GM06990 (cell line): ENCODE measurements around the gene HCAR2.

Experiments used
- DNase-seq: peaks from one replicate; pipeline ENCODE4 v3.0.0-alpha.2; 2011; ENCODE audit not compliant: insufficient read length; ENCODE audit errors: extremely low read depth
- H3K27me3 ChIP-seq: replicated peaks from 2 replicates; pipeline ENCODE4 v1.6.0; 2011; ENCODE audit warnings: low read length; ENCODE audit not compliant: control insufficient read depth, insufficient read depth
- H3K36me3 ChIP-seq: 2 replicates; pipeline ENCODE4 v1.5.1; 2011; ENCODE audit warnings: low read length; ENCODE audit not compliant: control insufficient read depth, insufficient read depth
- H3K4me3 ChIP-seq: replicated peaks from 2 replicates; pipeline ENCODE4 v1.5.1; 2011; ENCODE audit warnings: low read depth, mild to moderate bottlenecking, control low read depth, low read length
- TF ChIP-seq, protein P1 (sequence below): IDR thresholded peaks from 2 replicates; pipeline ENCODE4 v1.5.1; 2011; ENCODE audit warnings: low read length, control low read depth, mild to moderate bottlenecking, inconsistent platforms; ENCODE audit not compliant: insufficient read depth, poor library complexity, severe bottlenecking

Gene HCAR2

DNA sequence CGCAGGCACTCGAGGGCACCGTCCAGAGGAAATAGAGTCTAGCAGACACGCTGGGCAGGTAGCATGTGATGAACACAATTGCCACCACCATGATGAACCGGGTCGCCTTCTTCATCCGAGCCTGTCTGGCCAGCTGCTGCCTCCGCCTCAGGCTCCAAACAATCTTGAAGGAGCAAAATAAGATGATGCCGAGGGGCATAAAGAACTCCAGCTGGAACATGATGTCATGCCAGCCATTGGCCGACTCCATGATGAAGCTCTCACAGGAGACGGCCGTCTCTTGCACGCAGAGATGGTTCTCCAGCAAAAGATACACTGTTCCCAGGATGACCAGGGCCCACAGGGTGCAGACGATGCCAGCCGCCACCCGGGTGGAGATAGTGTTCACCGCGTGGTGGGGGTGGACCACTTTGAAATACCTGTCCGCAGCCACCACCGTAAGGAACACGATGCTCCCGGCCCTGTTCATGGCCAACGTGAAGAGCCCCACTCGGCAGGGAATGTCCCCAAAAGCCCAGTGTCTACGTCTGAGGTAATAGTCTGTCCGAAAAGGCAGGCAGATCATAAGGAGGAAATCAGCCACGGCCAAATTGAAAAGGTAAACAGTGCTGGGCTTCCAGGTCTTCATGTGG lies 26.5 kb upstream of the HCAR2 start:
- Histone ChIP-seq H3K27me3 (no peaks in the 10 kb centered on the region), H3K4me3 (no peak overlapping the region), H3K36me3 (no peaks in the 10 kb centered on the region)
- TF ChIP-seq, protein P1, sequence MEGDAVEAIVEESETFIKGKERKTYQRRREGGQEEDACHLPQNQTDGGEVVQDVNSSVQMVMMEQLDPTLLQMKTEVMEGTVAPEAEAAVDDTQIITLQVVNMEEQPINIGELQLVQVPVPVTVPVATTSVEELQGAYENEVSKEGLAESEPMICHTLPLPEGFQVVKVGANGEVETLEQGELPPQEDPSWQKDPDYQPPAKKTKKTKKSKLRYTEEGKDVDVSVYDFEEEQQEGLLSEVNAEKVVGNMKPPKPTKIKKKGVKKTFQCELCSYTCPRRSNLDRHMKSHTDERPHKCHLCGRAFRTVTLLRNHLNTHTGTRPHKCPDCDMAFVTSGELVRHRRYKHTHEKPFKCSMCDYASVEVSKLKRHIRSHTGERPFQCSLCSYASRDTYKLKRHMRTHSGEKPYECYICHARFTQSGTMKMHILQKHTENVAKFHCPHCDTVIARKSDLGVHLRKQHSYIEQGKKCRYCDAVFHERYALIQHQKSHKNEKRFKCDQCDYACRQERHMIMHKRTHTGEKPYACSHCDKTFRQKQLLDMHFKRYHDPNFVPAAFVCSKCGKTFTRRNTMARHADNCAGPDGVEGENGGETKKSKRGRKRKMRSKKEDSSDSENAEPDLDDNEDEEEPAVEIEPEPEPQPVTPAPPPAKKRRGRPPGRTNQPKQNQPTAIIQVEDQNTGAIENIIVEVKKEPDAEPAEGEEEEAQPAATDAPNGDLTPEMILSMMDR: no peak
- DNase-seq: no peak

DNA sequence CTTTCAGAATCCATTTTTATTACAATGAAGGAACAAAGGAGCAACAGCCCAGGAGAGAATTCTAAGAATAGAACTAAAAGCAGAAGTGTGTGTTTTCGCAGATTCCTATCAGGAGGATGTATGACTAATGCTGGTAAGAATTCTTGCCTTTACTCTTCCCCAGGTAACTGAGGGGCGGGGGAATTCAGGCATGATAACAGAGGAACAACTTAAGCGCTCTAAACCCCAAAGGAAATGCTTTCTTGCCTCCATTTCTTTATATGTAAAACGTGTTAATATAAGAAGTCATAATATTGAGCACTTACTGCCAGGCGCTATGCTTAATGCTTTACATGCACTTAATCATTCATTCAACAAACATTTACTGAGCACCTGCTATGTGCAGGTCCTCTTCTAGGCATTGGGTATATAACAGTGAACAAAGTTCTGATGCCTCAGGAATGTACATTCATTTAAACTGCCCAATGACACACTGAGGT lies 23.0 kb upstream of the HCAR2 start:
- no peaks in the 10 kb centered on the region for H3K27me3 ChIP-seq
- TF ChIP-seq, protein P1: no peak
- DNase-seq: peak; percentile 50
- H3K4me3 ChIP-seq: no peak overlapping the region
- H3K36me3 ChIP-seq: no peaks in the 10 kb centered on the region

DNA sequence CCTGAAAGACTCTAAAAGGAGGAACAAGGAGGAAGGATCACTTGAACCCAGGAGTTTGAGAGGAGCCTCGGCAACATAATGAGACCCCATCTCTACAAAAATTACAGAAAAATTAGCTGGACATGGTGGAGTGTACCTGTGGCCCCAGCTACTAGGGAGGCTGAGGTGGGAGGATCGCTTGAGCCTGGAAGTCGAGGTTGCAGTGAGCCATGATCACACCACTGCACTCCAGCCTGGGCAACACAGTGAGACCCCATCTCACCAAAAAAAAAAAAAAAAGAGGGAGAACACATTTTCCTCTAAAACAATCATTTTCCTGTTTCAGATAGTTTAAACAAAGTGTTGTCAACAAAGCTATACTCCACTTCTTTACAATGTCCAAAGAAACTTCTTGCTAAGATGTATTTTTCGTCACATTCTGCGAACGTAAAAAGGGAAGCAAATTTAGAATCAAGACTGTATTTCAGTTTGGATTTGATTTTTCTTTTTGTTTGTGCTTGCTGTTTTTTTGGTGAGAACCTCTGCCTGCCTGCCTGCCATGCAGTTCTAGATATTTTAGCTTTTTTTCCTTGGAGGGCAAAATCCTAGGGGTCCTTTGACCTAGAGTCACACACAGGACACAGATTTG lies 22.4 kb upstream of the HCAR2 start:
- Histone ChIP-seq H3K36me3 (no peaks in the 10 kb centered on the region), H3K4me3 (no peak overlapping the region), H3K27me3 (no peaks in the 10 kb centered on the region)
- no peak for DNase-seq
- TF ChIP-seq, protein P1: no peak

DNA sequence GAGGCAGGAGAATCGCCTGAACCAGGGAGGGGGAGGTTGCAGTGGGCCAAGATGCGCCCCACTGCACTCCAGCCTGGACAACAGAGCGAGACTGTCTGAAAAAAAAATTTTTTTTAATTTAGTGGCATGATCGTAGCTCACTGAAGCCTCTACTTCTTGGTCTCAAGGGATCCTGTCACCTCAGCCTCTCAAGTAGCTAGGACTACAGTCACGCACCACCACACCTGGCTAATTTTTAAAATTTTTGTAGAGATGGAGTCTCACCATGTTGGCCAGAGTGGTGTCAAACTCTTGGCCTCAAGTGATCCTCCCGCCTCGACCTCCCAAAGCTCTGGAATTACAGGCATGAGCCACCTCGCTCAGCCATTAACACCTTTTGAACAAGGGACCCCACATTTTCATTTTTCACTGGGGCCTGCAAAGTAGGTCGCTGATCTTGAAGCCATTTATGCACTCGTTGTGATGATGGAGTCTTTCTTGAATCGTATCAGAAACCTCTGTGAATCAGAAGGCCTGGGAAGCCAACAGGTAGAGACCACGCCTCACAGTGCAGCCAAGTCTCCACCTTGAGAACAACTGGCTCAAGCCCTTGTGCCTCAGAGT lies 21.6 kb upstream of the HCAR2 start:
- Histone ChIP-seq H3K27me3 (no peaks in the 10 kb centered on the region), H3K4me3 (no peak overlapping the region), H3K36me3 (no peaks in the 10 kb centered on the region)
- TF ChIP-seq, protein P1: no peak
- peak; percentile 71 for DNase-seq

DNA sequence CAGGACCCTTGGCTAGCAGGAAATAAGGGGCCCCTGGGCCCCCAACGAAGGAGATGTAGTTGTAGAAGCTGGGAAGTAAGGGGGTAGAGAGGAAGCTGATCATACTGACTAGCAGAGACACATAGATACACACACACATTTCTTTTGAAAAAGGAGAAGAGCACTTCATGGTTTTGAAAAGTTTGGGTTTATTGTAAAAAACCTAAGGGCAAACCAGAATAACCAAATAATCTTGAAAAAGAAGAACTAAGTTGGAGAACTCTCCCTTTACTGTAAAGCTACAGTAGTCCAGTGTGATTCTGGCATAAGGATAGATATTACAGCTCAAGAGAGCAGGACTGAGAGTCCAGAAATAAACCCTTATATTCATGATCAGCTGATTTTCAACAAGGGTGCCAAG lies 19.2 kb upstream of the HCAR2 start:
- H3K36me3 ChIP-seq: no peaks in the 10 kb centered on the region
- H3K4me3 ChIP-seq: no peak overlapping the region
- TF ChIP-seq, protein P1: no peak
- no peaks in the 10 kb centered on the region for H3K27me3 ChIP-seq
- no peak for DNase-seq
